Calu3 (cell line): ENCODE measurements around the gene SYDE2. TPM values are rescaled to one million over a fixed set of nuclear protein-coding genes. Genes with fewer than 3 reads are reported as not detected.
A peak's percentile ranks its signal among the peaks of the same experiment; 100 is the strongest.

Experiments
- BruUV-seq: library from RNA; stranded (reverse); fragments of 400-500 nt; replicated peaks from 2 replicates; lab custom pipeline; 2021; lab: Mats Ljungman, UMichigan
- CTCF ChIA-PET: fragments of 300-600 bp; sonication (Branson Sonifier 250); formaldehyde crosslinking; loops from one replicate; lab custom pipeline; 2022; ENCODE audit warnings: antibody characterized with exemption; lab: Charles Lee
- DNase-seq: peaks from one replicate; pipeline ENCODE4 v3.0.0; 2022
- H3K27ac Mint-ChIP-seq: one replicate; pipeline ENCODE4 v1.8.0; 2022; ENCODE audit warnings: mixed read lengths; ENCODE audit not compliant: unreplicated experiment
- H3K27me3 Mint-ChIP-seq: one replicate; pipeline ENCODE4 v1.8.0; 2022; ENCODE audit warnings: mixed read lengths; ENCODE audit not compliant: unreplicated experiment
- H3K36me3 Mint-ChIP-seq: one replicate; pipeline ENCODE4 v1.8.0; 2022; ENCODE audit warnings: mild to moderate bottlenecking, moderate library complexity, mixed read lengths; ENCODE audit not compliant: insufficient read depth, unreplicated experiment
- H3K4me1 Mint-ChIP-seq: one replicate; pipeline ENCODE4 v1.8.0; 2022; ENCODE audit warnings: mild to moderate bottlenecking, low read depth, mixed read lengths; ENCODE audit not compliant: unreplicated experiment
- H3K4me3 Mint-ChIP-seq: one replicate; pipeline ENCODE4 v1.8.0; 2022; ENCODE audit warnings: mild to moderate bottlenecking, low read depth, moderate library complexity, mixed read lengths; ENCODE audit not compliant: unreplicated experiment
- H3K9me3 Mint-ChIP-seq: one replicate; pipeline ENCODE4 v1.8.0; 2022; ENCODE audit warnings: low read depth, mixed read lengths; ENCODE audit not compliant: unreplicated experiment
- intact Hi-C: fragments of 100-400 bp; cut with micrococcal nuclease; formaldehyde crosslinking; loops from one replicate; pipeline ENCODE4 v1.10.0; 2022; ENCODE audit not compliant: unreplicated experiment
- total RNA-seq: library from RNA; stranded (reverse); gene quantifications from 2 replicates; pipeline ENCODE4 v1.2.3, GENCODE V29; 2022
- TF ChIP-seq, protein P1 (sequence below): fragments of 200-600 bp; IDR thresholded peaks from one replicate; pipeline ENCODE4 v1.8.0; 2022; ENCODE audit warnings: antibody characterized with exemption; ENCODE audit not compliant: unreplicated experiment

The SYDE2 gene
- total RNA-seq, 1 experiment from 2014 or later: 10.4 TPM

- TF ChIP-seq, protein P1, sequence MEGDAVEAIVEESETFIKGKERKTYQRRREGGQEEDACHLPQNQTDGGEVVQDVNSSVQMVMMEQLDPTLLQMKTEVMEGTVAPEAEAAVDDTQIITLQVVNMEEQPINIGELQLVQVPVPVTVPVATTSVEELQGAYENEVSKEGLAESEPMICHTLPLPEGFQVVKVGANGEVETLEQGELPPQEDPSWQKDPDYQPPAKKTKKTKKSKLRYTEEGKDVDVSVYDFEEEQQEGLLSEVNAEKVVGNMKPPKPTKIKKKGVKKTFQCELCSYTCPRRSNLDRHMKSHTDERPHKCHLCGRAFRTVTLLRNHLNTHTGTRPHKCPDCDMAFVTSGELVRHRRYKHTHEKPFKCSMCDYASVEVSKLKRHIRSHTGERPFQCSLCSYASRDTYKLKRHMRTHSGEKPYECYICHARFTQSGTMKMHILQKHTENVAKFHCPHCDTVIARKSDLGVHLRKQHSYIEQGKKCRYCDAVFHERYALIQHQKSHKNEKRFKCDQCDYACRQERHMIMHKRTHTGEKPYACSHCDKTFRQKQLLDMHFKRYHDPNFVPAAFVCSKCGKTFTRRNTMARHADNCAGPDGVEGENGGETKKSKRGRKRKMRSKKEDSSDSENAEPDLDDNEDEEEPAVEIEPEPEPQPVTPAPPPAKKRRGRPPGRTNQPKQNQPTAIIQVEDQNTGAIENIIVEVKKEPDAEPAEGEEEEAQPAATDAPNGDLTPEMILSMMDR: no peak
- intact Hi-C loops: loop anchor here (5.0 kb wide), 1 partner anchor 41 kb away; no protein-coding TSS in a partner anchor
- Mint-ChIP-seq H3K4me1 (peaks cover 9% of the 10 kb centered on the region), H3K9me3 (no peaks in the 10 kb centered on the region), H3K27ac (peak overlapping the region; percentile 94), H3K27me3 (no peaks in the 10 kb centered on the region), H3K4me3 (peak overlapping the region; percentile 94), H3K36me3 (peaks cover 37% of the 10 kb centered on the region)
- DNase-seq: peak; percentile 87
- CTCF ChIA-PET: no interaction called here
- BruUV-seq: no TSS peak
Measured at GRCh38 chr1:85201340-85202091, 700 bp upstream of the SYDE2 start.

GRCh38 chr1:85199667-85200462, 951 bp downstream of the SYDE2 start:
- no peaks in the 10 kb centered on the region for H3K27me3 Mint-ChIP-seq
- peaks cover 9% of the 10 kb centered on the region for H3K4me1 Mint-ChIP-seq
- CTCF ChIA-PET: interaction anchor here (0.6 to 1.1 kb wide), 3 partner anchors 19 to 255 kb away, joined by 3 to 4 read pairs (median 4); no protein-coding TSS in a partner anchor
- TF ChIP-seq, protein P1: no peak
- H3K9me3 Mint-ChIP-seq: no peaks in the 10 kb centered on the region
- H3K4me3 Mint-ChIP-seq: peak overlapping the region; percentile 94
- BruUV-seq: TSS peak; percentile 49
- no peak for DNase-seq
- H3K36me3 Mint-ChIP-seq: peaks cover 37% of the 10 kb centered on the region
- peak overlapping the region; percentile 61 for H3K27ac Mint-ChIP-seq
- intact Hi-C loops: loop anchor here (2.0 to 5.0 kb wide), 2 partner anchors 42 to 55 kb away; no protein-coding TSS in a partner anchor

- Mint-ChIP-seq H3K36me3 (peaks cover 37% of the 10 kb centered on the region), H3K4me1 (peaks cover 9% of the 10 kb centered on the region)
Measured at GRCh38 chr1:85198864-85199263, 2.0 kb downstream of the SYDE2 start.

DNA sequence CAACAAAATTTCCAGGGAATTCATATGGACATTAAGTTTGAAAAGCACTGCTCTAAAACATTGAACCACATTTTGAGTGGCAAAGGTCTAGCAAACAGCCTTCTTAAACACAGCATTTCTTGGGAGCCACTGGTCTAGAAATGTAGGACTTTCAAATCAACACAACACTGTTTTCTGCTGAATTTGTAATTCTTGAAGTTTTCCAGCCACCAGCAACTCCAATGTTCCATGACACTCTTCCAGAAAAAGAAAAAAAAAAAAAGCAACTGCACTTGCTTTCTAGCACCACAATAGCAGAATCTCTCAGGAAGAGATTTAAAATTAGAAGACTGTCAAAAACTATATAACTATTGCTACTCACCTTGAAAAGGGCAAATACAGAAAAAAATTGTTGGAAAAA, 4.5 kb downstream of the SYDE2 start:
- CTCF ChIA-PET: no interaction called here
- Mint-ChIP-seq H3K27ac (no peak overlapping the region), H3K36me3 (peaks cover 26% of the 10 kb centered on the region), H3K4me1 (peaks cover 9% of the 10 kb centered on the region), H3K4me3 (no peak overlapping the region), H3K9me3 (no peaks in the 10 kb centered on the region), H3K27me3 (no peaks in the 10 kb centered on the region)
- BruUV-seq: no TSS peak
- no peak for DNase-seq
- TF ChIP-seq, protein P1: no peak
- intact Hi-C loops: no loop called here

More at GRCh38 chr1:85198864-85199263, 2.0 kb downstream of the SYDE2 start:
- H3K27me3 Mint-ChIP-seq: no peaks in the 10 kb centered on the region
- CTCF ChIA-PET: no interaction called here
- TF ChIP-seq, protein P1: no peak
- BruUV-seq: no TSS peak
- intact Hi-C loops: loop anchor here (2.0 kb wide), 1 partner anchor 56 kb away; no protein-coding TSS in a partner anchor
- no peak overlapping the region for H3K27ac Mint-ChIP-seq
- DNase-seq: no peak
- H3K4me3 Mint-ChIP-seq: peak overlapping the region; percentile 94
- H3K9me3 Mint-ChIP-seq: no peaks in the 10 kb centered on the region
